SK-N-MC (cell line): ENCODE results near the gene TGFBR3.

ENCODE experiments used
- DNase-seq: peaks from one replicate; pipeline ENCODE4 v3.0.0-alpha.2; 2011; ENCODE audit warnings: low read depth, low spot score
- H3K27ac ChIP-seq: fragments of 200-600 bp; sonication (generic); 2 replicates; pipeline ENCODE4 v1.5.1; 2016; ENCODE audit warnings: mixed run types
- H3K36me3 ChIP-seq: fragments of 200-600 bp; sonication (generic); 2 replicates; pipeline ENCODE4 v1.6.1; 2017; ENCODE audit warnings: antibody characterized with exemption, low read length, mixed read lengths; ENCODE audit not compliant: insufficient read depth
- H3K4me3 ChIP-seq: fragments of 200-600 bp; sonication (generic); 2 replicates; pipeline ENCODE4 v1.5.1; 2016
- H3K9ac ChIP-seq: fragments of 200-600 bp; sonication (generic); 2 replicates; pipeline ENCODE4 v1.8.0; 2017; ENCODE audit warnings: mixed run types, mixed read lengths; ENCODE audit not compliant: insufficient read length
- H3K9me3 ChIP-seq: fragments of 200-600 bp; sonication (generic); 2 replicates; pipeline ENCODE4 v1.6.1; 2017; ENCODE audit warnings: low read depth, mild to moderate bottlenecking, antibody characterized with exemption, low read length, moderate library complexity, mixed read lengths
- EZH2 ChIP-seq: fragments of 200-600 bp; sonication (generic); IDR thresholded peaks from one replicate; pipeline ENCODE4 v1.6.1; 2017; ENCODE audit warnings: antibody characterized with exemption
- FOXP2 ChIP-seq: optimal IDR thresholded peaks from 2 replicates; pipeline ENCODE3; 2011; ENCODE audit warnings: mild to moderate bottlenecking, moderate library complexity; ENCODE audit not compliant: insufficient read depth; ENCODE audit errors: extremely low read length, control extremely low read depth
- POLR2AphosphoS5 ChIP-seq: IDR thresholded peaks from 2 replicates; pipeline ENCODE4 v1.6.1; 2012; ENCODE audit warnings: mild to moderate bottlenecking, low read depth, low read length, borderline replicate concordance

TGFBR3 gene

DNA sequence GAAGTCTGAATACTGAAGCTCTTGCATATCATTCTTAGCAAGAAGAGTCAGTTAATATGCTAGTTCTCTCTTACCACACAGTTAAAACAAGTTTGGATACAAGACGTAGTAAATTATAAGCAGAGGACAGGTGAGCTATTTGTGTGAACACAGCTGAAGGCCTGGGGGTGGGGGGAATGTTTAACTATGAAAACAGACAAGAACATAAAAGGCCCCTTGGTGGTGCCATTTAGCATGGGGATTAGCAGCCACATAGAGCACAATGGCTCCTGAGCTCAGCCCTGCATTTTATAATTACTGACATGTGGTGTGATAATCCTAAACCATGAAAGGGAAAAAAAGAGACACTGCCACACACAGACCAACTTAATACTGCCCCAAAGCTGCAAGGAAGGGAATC lies 94.8 kb downstream of the TGFBR3 start:
- peaks cover 3% of the 10 kb centered on the region; the same call in 1 of the 2 replicates for H3K9me3 ChIP-seq
- no peak for DNase-seq
- peak overlapping the region; percentile 38 for H3K4me3 ChIP-seq
- no peaks in the 10 kb centered on the region for H3K36me3 ChIP-seq
- H3K27ac ChIP-seq: peak overlapping the region; percentile 45; the same call in 1 of the 2 replicates
- no peak overlapping the region for H3K9ac ChIP-seq
- TF ChIP-seq EZH2 (no peak), FOXP2 (no peak), POLR2AphosphoS5 (no peak)

DNA sequence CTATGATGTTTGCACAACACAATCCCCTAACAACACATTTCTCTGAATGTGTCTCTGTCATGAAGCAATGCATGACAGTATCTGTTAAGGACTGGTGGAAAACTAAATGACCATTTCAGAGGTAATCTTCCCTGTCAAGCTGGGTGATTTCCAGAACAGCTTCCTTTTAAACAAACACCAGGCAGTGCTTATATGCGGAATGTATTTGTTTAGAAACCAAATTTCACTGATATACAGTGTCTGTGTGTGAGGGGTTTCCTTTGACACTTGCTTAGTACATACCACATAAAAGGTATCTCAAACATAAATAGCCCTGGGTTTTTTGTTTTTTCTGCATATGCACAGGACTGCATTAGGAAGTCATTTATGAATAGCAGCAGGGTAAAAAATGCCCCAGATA lies 95.6 kb downstream of the TGFBR3 start:
- Histone ChIP-seq H3K9ac (no peak overlapping the region), H3K27ac (no peak overlapping the region), H3K36me3 (no peaks in the 10 kb centered on the region), H3K4me3 (no peak overlapping the region), H3K9me3 (peaks cover 3% of the 10 kb centered on the region; the same call in 1 of the 2 replicates)
- TF ChIP-seq EZH2 (no peak), FOXP2 (no peak), POLR2AphosphoS5 (no peak)
- DNase-seq: no peak

DNA sequence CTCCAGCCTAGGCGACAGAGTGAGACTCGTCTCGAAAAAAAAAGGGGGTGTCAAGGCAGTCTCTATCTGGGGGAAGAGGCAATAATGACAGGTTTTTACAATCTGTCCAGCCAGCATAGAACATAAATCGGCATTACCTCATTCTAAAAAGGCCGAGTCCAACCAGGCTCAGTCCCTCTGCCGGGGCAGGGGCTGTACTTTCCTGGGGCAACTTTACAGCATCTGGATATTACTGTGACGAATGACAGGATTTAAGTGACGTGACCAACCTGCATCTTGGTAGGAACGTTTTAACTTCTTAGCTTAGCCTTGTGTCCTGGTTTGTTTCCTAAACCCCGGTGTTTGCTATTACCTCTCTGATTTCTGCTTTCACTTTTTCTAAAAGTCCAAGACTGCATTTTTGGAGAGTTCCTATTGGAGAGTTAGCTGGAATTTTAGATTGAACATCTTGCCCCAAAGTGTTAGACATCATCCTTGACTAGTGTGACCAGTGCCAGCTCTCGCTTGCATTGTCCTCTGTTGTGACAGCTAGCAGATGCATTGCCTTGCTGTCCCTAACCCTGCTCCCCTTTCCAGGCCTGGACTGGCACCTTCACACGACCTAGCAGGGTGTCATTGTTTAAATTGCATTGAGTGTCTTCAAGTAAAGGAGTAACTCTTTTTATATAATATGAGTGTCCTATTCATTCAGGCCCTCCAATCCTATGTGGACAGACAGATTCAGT lies 96.5 kb downstream of the TGFBR3 start:
- Histone ChIP-seq H3K4me3 (no peak overlapping the region), H3K27ac (no peak overlapping the region), H3K36me3 (no peaks in the 10 kb centered on the region), H3K9ac (no peak overlapping the region), H3K9me3 (peaks cover under 1% of the 10 kb centered on the region; the same call in 1 of the 2 replicates)
- TF ChIP-seq POLR2AphosphoS5 (no peak), FOXP2 (no peak), EZH2 (no peak)
- DNase-seq: no peak

DNA sequence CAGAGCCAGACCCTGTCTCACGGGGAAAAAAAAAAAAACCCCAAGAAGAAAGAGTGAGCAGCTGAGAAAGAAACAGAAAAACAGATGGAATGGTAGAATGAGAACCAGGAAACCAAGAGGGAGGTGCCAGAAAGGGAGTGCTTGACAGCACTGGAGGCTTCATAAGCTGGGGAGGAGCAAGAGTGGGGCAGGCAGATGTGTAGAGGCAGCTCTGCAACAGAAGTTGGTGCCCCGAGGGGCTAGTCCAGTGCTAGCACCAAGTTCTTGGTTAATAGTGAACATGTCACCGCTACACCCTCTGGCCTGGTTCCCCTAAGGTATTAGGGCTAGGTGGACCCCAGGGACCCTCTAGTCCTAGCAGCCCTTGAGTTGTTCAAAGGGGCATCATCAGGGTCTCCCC lies 98.0 kb downstream of the TGFBR3 start:
- H3K4me3 ChIP-seq: no peak overlapping the region
- TF ChIP-seq FOXP2: no peak
- no peak for TF ChIP-seq EZH2
- no peak for TF ChIP-seq POLR2AphosphoS5
- no peaks in the 10 kb centered on the region for H3K9me3 ChIP-seq
- DNase-seq: no peak
- no peak overlapping the region for H3K9ac ChIP-seq
- no peaks in the 10 kb centered on the region for H3K36me3 ChIP-seq
- no peak overlapping the region for H3K27ac ChIP-seq

DNA sequence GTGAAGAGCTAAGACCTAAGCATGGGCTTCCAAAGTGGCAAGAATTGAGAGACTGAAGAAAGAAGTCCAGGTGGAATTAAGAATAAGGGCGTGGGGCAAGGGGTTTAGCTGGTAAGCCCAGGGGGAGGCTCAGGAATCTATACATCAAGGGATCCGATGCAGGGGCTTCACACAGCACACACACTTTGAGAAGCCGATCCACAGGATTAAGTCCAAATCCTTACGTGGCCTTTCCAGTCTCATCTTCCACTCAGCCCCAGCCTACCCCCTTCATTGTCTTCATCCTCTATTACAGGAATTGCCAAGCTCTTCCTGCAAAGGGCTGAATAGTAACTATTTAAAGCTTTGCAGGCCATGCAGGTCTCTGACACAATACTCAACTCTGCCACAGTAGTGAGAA lies 101.3 kb downstream of the TGFBR3 start:
- no peaks in the 10 kb centered on the region for H3K9me3 ChIP-seq
- no peak for DNase-seq

DNA sequence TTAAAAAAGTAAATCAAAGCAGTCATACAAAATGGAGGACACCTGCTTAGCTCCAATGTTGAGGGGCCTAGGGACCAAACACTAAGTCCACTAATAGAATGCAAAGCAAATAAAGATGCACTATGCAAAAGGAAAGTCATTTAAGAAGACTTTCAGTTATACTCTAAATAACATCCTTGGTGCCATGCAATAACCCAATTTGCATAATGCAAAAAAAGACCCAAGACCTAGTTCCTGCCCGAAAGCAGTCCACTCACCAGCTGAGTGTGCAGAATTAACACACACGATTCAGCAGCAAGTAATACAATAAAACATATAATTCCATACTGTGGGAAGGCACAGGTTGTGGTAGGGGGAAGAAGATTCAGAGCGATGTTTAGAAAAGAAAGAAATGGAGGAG lies 101.8 kb downstream of the TGFBR3 start:
- H3K9ac ChIP-seq: no peak overlapping the region
- TF ChIP-seq FOXP2 (no peak), POLR2AphosphoS5 (no peak), EZH2 (no peak)
- H3K36me3 ChIP-seq: no peaks in the 10 kb centered on the region
- DNase-seq: no peak
- H3K4me3 ChIP-seq: no peak overlapping the region
- no peak overlapping the region for H3K27ac ChIP-seq
- H3K9me3 ChIP-seq: no peaks in the 10 kb centered on the region

More for the DNA sequence above, 101.3 kb downstream of the TGFBR3 start:
- Histone ChIP-seq H3K4me3 (no peak overlapping the region), H3K36me3 (no peaks in the 10 kb centered on the region), H3K9ac (no peak overlapping the region), H3K27ac (no peak overlapping the region)
- TF ChIP-seq POLR2AphosphoS5 (no peak), FOXP2 (no peak), EZH2 (no peak)

DNA sequence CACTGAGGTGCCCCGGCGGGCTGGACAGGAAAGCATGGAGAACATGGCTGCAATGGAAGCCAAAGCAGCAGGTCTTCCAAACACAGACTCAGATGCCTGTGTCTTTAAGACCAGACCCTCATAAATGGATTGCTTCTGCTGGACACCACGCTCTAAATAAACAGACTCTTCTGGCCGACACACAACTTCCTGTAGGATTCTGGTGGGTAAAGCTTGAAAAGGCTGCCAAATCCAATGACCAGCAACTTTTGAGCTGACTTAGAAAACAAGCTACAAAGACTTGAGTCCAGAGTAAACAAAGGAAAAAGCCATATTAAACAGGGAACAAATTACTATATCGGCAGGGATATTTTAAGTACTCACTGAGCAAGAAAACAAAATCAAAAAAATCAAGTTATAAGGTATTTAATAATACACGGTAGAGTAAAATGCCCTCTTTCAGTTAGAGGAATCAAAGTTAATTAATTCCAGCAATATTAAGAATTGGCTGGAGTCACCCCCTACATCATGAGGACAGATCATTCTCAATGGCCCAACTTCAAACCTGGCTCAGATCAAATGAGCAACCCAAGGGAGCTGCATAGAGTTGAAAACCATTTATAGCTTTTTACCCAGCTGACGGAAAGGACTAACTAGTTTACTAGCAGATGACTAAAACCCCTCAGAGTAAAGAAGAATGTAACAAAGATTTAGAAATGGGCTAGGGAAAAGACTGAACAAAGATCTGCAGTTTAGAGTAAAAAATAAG lies 102.4 kb downstream of the TGFBR3 start:
- Histone ChIP-seq H3K27ac (no peak overlapping the region), H3K9ac (no peak overlapping the region), H3K9me3 (no peaks in the 10 kb centered on the region), H3K4me3 (no peak overlapping the region), H3K36me3 (no peaks in the 10 kb centered on the region)
- TF ChIP-seq FOXP2: no peak
- TF ChIP-seq EZH2: no peak
- no peak for TF ChIP-seq POLR2AphosphoS5
- DNase-seq: no peak

DNA sequence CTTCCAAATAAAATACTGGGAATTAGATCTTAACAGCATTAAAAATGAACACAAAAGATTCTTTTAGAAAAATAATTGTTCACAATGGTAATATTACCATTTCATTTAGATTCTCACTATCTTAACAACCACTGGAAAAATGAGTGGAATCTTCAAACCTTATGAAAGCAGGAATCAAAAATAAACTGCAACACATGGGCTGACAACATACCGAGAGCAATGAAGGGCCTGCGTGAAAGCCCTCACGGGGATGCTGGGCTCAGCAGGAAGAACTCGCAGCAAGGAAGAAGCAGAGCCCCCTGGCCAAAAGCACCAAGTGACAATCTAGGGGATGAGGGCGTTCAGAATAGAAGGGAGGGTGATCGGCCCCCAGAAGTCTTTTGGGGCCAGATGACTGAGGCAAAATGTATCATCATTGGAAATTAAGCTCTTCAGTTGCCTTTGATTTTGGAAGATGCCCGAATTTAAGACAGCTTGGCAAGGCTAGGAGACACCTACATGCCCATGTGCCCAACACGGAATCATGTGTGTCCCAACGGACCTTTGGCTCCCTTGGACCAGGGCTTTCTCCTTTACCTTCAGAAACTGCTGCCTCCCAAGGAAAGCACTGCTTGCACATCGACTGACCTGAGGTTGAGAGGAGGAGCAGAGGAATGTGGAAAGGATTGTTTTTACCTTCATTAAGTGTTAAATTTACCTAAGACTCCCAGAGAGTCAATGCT lies 103.9 kb downstream of the TGFBR3 start:
- H3K27ac ChIP-seq: peak overlapping the region; percentile 97
- no peak for DNase-seq
- peak overlapping the region; percentile 62 for H3K4me3 ChIP-seq
- no peaks in the 10 kb centered on the region for H3K9me3 ChIP-seq
- H3K36me3 ChIP-seq: no peaks in the 10 kb centered on the region
- H3K9ac ChIP-seq: peak overlapping the region; percentile 64
- TF ChIP-seq EZH2 (no peak), FOXP2 (no peak), POLR2AphosphoS5 (no peak)

DNA sequence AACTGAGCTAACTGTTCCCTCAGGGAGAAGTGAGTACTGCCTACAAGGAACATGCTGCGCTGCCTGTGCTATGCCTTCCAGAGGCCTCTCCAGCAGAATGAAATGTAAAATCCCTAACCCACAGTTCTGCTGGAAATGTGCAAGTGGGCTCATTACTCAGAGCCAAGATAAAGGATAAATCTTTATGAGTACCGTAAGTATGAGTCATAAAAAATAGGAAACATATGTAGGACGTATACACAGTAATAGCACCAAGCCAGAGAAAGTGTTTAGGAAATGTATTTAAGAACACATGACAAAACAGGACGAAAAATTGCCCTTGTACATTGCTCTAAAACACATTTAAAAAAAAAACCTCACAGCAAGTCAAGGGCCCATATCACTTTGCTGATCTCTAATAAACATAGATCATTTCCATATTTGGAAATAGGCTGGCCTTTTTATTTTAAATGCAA lies 104.6 kb downstream of the TGFBR3 start:
- Histone ChIP-seq H3K27ac (peak overlapping the region; percentile 97), H3K36me3 (no peaks in the 10 kb centered on the region), H3K9ac (peak overlapping the region; percentile 70), H3K9me3 (no peaks in the 10 kb centered on the region), H3K4me3 (peak overlapping the region; percentile 71)
- DNase-seq: peak; percentile 98
- TF ChIP-seq POLR2AphosphoS5: peak; percentile 68; the same call in 1 of the 2 replicates
- peak; percentile 76 for TF ChIP-seq FOXP2
- TF ChIP-seq EZH2: no peak
